CD14-positive monocyte (primary cell): ENCODE data around the gene LARGE2. TPM values are rescaled to one million over a fixed set of nuclear protein-coding genes. Genes with fewer than 3 reads are reported as not detected.
A peak's percentile ranks its signal among the peaks of the same experiment; 100 is the strongest.

ENCODE experiments used
- DNase-seq, 3 donors: peaks; one replicate each; pipeline ENCODE4 v3.0.0-alpha.2; 2011 to 2022
- H2AFZ ChIP-seq: 2 replicates; pipeline ENCODE4 v1.6.0; 2012; ENCODE audit warnings: mild to moderate bottlenecking, low read depth, low read length, inconsistent platforms; ENCODE audit not compliant: insufficient read depth, poor library complexity, severe bottlenecking
- H3K27ac ChIP-seq, 2 donors: 1 replicate in 1 of 2; 2 replicates in 1 of 2; pipeline ENCODE4 v1.5.1; 2012 to 2013; ENCODE audit warnings: low read length in 2 of 2, control low read depth in 1 of 2, inconsistent platforms in 1 of 2, low read depth in 1 of 2, mild to moderate bottlenecking in 1 of 2
- H3K27me3 ChIP-seq, 2 donors: one replicate each; pipeline versions ENCODE4 v1.6.0 to v1.6.1; 2011 to 2013; ENCODE audit warnings: low read length in 2 of 2; ENCODE audit not compliant: control insufficient read depth in 2 of 2, insufficient read depth in 2 of 2
- H3K36me3 ChIP-seq, 2 donors: replicated peaks in 1 of 2; 1 replicate in 1 of 2; 2 replicates in 1 of 2; pipeline versions ENCODE4 v1.5.1 to v1.6.1; 2012 to 2013; ENCODE audit warnings: low read length in 2 of 2, control low read depth in 1 of 2, inconsistent platforms in 1 of 2, mild to moderate bottlenecking in 1 of 2; ENCODE audit not compliant: insufficient read depth in 2 of 2, control insufficient read depth in 1 of 2
- H3K4me1 ChIP-seq, 2 donors: 1 replicate in 1 of 2; 2 replicates in 1 of 2; pipeline versions ENCODE4 v1.5.1 to v1.6.1; 2012 to 2013; ENCODE audit warnings: low read length in 2 of 2, control low read depth in 1 of 2, inconsistent platforms in 1 of 2, mild to moderate bottlenecking in 1 of 2, moderate library complexity in 1 of 2; ENCODE audit not compliant: insufficient read depth in 2 of 2, control insufficient read depth in 1 of 2
- H3K4me2 ChIP-seq: replicated peaks from 2 replicates; pipeline ENCODE3; 2012; ENCODE audit warnings: low read length, moderate library complexity, mild to moderate bottlenecking; ENCODE audit not compliant: poor library complexity, severe bottlenecking; ENCODE audit errors: extremely low read depth
- H3K4me3 ChIP-seq, 3 experiments: fragments of 200-600 bp in 1 of 3; sonication (generic) in 1 of 3; replicated peaks in 1 of 3; 1 replicate in 2 of 3; 2 replicates in 1 of 3; pipeline ENCODE4 v1.5.1; 2011 to 2013; ENCODE audit warnings: low read length in 3 of 3, mild to moderate bottlenecking in 3 of 3, control low read depth in 2 of 3, low read depth in 2 of 3, inconsistent platforms in 1 of 3, moderate library complexity in 1 of 3
- H3K79me2 ChIP-seq: 2 replicates; pipeline ENCODE4 v1.6.0; 2012; ENCODE audit warnings: mild to moderate bottlenecking, control low read depth, inconsistent platforms, low read length, moderate library complexity; ENCODE audit not compliant: insufficient read depth
- H3K9ac ChIP-seq: 2 replicates; pipeline ENCODE4 v1.6.0; 2017; ENCODE audit warnings: low read length, mild to moderate bottlenecking; ENCODE audit not compliant: insufficient read depth, poor library complexity, severe bottlenecking
- H3K9me3 ChIP-seq, 2 donors: replicated peaks in 1 of 2; 1 replicate in 1 of 2; 2 replicates in 1 of 2; pipeline versions ENCODE4 v1.5.1 to v1.6.1; 2012 to 2013; ENCODE audit warnings: low read length in 2 of 2, control low read depth in 1 of 2; ENCODE audit not compliant: control insufficient read depth in 1 of 2, insufficient read depth in 1 of 2
- H4K20me1 ChIP-seq: 2 replicates; pipeline ENCODE4 v1.6.0; 2012; ENCODE audit warnings: mild to moderate bottlenecking, low read length, control low read depth, moderate library complexity; ENCODE audit not compliant: insufficient read depth
- H3K27ac Mint-ChIP-seq, 7 donors: one replicate each; pipeline ENCODE4 v1.8.0; 2020; ENCODE audit warnings: mild to moderate bottlenecking in 7 of 7, mixed read lengths in 7 of 7, moderate library complexity in 6 of 7, inconsistent platforms in 2 of 7
- H3K27me3 Mint-ChIP-seq, 3 donors: one replicate each; pipeline ENCODE4 v1.8.0; 2021 to 2022; ENCODE audit warnings: low read depth in 3 of 3, mild to moderate bottlenecking in 3 of 3, mixed read lengths in 3 of 3, moderate library complexity in 3 of 3, inconsistent platforms in 1 of 3
- H3K36me3 Mint-ChIP-seq, 2 donors: one replicate each; pipeline ENCODE4 v1.8.0; 2020; ENCODE audit warnings: mixed read lengths in 2 of 2, inconsistent platforms in 1 of 2, mild to moderate bottlenecking in 1 of 2
- H3K4me1 Mint-ChIP-seq: one replicate; pipeline ENCODE4 v1.8.0; 2020; ENCODE audit warnings: mild to moderate bottlenecking, mixed read lengths
- H3K4me3 Mint-ChIP-seq, 2 donors: one replicate each; pipeline ENCODE4 v1.8.0; 2020; ENCODE audit warnings: mild to moderate bottlenecking in 2 of 2, mixed read lengths in 2 of 2, moderate library complexity in 1 of 2
- H3K9me3 Mint-ChIP-seq, 7 donors: one replicate each; pipeline ENCODE4 v1.8.0; 2020 to 2022; ENCODE audit warnings: mixed read lengths in 7 of 7, mild to moderate bottlenecking in 6 of 7, moderate library complexity in 6 of 7, inconsistent platforms in 2 of 7
- WGBS: methylation state at CpG from one replicate; pipeline ENCODE4 v1.1.5; 2013; ENCODE audit warnings: missing lambda C conversion rate; ENCODE audit not compliant: insufficient coverage; 5-methylcytosine and 5-hydroxymethylcytosine counted together
- intact Hi-C, 2 donors: fragments of 100-400 bp; cut with micrococcal nuclease; formaldehyde crosslinking; loops; one replicate each; pipeline versions ENCODE4 v1.15.0 to v1.15.1; 2023
- polyA plus RNA-seq, 3 donors: library from polyadenylated mRNA; depleted of rRNA in 1 of 3; unstranded in 2 of 3; stranded (reverse) in 1 of 3; fragments of 300-500 nt in 2 of 3; fragments of >200 nt in 1 of 3; fragmentation: Illumina TruSeq in 2 of 3; gene quantifications; 1 replicate in 2 of 3; 2 replicates in 1 of 3; pipeline ENCODE4 v1.2.3, GENCODE V29; 2012 to 2021
- TF ChIP-seq, protein P1 (sequence below): fragments of 200-600 bp; IDR thresholded peaks from one replicate; pipeline ENCODE4 v1.8.0; 2022; ENCODE audit warnings: antibody characterized with exemption, mild to moderate bottlenecking

The LARGE2 gene
- polyA plus RNA-seq, 3 donors, result 0.12 TPM; not detected in 2

DNA sequence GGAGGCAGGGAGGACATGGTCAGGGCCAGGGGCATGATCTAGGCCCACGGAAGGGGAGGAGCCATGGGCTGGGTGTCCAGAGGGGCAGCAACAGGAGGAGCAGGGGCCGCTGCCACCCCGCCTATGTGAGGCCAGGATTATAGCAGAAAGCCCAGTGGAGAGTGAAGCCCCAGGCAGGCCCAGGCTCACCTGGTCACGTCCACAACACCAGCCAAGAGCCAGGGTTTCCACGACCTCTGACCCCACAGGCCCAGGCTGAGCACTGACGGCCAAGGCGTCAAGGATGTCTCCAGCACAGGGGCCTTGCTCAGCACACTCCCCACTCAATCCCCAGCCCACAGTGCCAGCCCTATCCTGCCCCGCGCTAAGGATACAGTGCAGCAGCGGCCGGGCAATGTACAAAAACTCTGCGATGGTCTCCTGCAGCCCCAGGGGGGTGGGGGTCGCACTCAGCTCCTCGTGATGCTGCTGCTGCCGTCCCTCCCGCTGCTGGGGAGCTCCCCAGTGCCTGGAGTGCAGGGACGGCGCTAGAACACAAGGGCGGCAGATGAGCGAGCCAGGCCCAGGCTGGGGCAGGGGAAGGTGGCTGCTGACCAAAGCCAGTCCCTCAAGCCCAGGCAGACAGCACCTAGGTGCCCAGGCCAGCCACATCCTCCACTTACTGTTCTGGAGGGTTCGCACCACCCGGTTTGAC lies 8.4 kb upstream of the LARGE2 start:
- peaks cover 23% of the 10 kb centered on the region for H3K4me1 Mint-ChIP-seq
- no peak for DNase-seq
- WGBS, result 92% methylated on average over 22 of the region's 22 CpGs
- Histone ChIP-seq H3K79me2 (peaks cover 29% of the 10 kb centered on the region), H3K36me3 (peaks cover 62 to 74% of the 10 kb centered on the region in 2 donors), H3K4me2 (no peak overlapping the region), H3K9ac (no peak overlapping the region), H3K4me1 (peaks cover 12 to 16% of the 10 kb centered on the region in 2 donors), H3K9me3 (no peaks in the 10 kb centered on the region), H3K4me3 (no peak overlapping the region), H3K27ac (no peak overlapping the region), H3K27me3 (no peaks in the 10 kb centered on the region), H2AFZ (no peak overlapping the region), H4K20me1 (peaks cover 44% of the 10 kb centered on the region)
- TF ChIP-seq, protein P1, sequence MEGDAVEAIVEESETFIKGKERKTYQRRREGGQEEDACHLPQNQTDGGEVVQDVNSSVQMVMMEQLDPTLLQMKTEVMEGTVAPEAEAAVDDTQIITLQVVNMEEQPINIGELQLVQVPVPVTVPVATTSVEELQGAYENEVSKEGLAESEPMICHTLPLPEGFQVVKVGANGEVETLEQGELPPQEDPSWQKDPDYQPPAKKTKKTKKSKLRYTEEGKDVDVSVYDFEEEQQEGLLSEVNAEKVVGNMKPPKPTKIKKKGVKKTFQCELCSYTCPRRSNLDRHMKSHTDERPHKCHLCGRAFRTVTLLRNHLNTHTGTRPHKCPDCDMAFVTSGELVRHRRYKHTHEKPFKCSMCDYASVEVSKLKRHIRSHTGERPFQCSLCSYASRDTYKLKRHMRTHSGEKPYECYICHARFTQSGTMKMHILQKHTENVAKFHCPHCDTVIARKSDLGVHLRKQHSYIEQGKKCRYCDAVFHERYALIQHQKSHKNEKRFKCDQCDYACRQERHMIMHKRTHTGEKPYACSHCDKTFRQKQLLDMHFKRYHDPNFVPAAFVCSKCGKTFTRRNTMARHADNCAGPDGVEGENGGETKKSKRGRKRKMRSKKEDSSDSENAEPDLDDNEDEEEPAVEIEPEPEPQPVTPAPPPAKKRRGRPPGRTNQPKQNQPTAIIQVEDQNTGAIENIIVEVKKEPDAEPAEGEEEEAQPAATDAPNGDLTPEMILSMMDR, result no peak
- H3K9me3 Mint-ChIP-seq, result peaks cover 0 to 2% (median 0%) of the 10 kb centered on the region in 7 donors
- H3K27ac Mint-ChIP-seq, result peak overlapping the region in 1 of 7 donors; percentile 58
- H3K36me3 Mint-ChIP-seq, result peaks cover 62 to 72% of the 10 kb centered on the region in 2 donors
- no peak overlapping the region for H3K4me3 Mint-ChIP-seq
- intact Hi-C loops, result loop anchor here in 1 of 2 donors (10.0 kb wide), 1 partner anchor 701 kb away; the partner anchor contains the start of genes ATG13 and HARBI1
- peaks cover 0 to 3% (median 0%) of the 10 kb centered on the region in 3 donors for H3K27me3 Mint-ChIP-seq

DNA sequence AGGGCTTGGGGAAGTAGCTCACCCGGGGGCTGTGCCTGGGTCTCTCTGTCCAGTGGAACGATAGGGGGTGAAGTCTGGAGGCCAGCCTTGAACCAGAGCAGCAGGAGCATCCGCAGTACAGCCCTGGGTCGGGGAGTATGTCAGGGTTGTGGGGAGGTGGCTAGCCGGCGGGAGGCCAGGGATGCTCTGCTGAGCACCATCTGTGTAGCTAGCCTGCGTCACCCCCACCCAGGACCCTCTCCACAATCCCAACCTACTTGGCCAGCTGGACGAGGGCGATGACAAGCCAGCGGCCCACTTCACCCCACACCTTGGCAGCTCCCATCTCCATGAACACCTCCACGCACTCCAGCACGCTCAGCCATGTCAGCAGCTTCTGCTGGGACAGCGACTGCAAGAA lies 7.0 kb upstream of the LARGE2 start:
- Histone ChIP-seq H3K4me1 (peaks cover 12 to 16% of the 10 kb centered on the region in 2 donors), H3K4me3 (no peak overlapping the region), H3K36me3 (peaks cover 53 to 60% of the 10 kb centered on the region in 2 donors), H3K27me3 (no peaks in the 10 kb centered on the region), H4K20me1 (peaks cover 34% of the 10 kb centered on the region), H3K79me2 (peaks cover 29% of the 10 kb centered on the region), H3K27ac (no peak overlapping the region), H3K9me3 (no peaks in the 10 kb centered on the region), H3K9ac (no peak overlapping the region), H3K4me2 (no peak overlapping the region), H2AFZ (no peak overlapping the region)
- DNase-seq, result no peak
- 86% methylated on average over 7 of the region's 13 CpGs for WGBS
- H3K27me3 Mint-ChIP-seq, result peaks cover 0 to 3% (median 0%) of the 10 kb centered on the region in 3 donors
- H3K36me3 Mint-ChIP-seq, result peaks cover 49 to 58% of the 10 kb centered on the region in 2 donors
- H3K4me1 Mint-ChIP-seq, result peaks cover 23% of the 10 kb centered on the region
- peaks cover 0 to 2% (median 0%) of the 10 kb centered on the region in 7 donors for H3K9me3 Mint-ChIP-seq
- peak overlapping the region in 2 of 7 donors; percentile 15 to 76 for H3K27ac Mint-ChIP-seq
- intact Hi-C loops, result loop anchor here (5.0 to 10.0 kb wide), 2 partner anchors 68 to 699 kb away; partner anchors contain the start of genes CRY2 (in 2 of the 2), ATG13 (in 1 of the 2) and HARBI1 (in 1 of the 2)
- H3K4me3 Mint-ChIP-seq, result no peak overlapping the region
- TF ChIP-seq, protein P1, result no peak
